D341Med (cell line): ENCODE results near the gene AKAP9.
"Not testable (repeated sequence)": the region's sequence is repeated elsewhere in the genome, so short reads cannot be mapped to it uniquely, and the experiment has no call there.

Experiments used
- DNase-seq: peaks from one replicate; pipeline ENCODE4 v3.0.0; 2012; ENCODE audit warnings: low spot score

Gene AKAP9

DNA sequence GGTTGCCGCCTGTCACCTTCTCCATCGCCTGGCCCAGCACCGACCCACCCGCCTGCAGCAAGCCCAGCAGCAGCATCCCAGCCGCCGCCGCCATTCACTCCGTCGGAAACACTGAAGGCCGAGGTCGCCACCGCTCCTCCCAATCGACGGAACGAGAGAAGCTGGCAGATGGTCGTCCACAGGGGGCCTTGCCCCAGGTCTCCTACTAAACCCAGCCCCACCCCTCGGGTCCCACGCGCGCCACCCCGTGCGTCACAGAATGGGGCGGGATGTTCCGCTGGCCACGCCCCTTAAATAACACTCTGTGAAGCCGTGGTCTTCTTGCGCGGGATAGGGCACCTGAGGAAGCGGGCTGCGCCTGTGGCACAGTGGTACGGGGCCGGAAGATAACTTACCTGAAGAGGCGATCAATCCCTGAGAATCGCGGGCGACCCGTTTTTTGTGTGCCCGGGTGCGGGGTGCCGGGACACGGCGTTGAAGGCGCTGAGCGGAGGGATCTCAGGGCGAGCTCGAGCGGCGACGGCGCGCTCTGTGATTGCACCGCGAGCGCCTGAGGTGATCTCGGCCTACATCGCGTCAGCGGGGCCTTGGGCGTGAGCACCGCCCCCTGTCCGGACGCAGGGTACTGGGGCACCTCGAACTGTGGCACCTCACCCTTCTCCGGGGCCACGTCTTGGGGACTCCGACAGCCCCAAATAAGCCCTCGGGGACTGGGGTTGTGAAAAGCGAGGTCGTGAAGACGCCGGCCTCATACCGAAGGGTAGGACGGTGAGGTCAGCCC, 193.8 kb downstream of the AKAP9 start, which contains the start of gene CYP51A1:
Gene CYP51A1, minus strand, starts transcription at position 207 of the 781 bp plus-strand sequence. Its CDS starts 113 bp downstream, at position 94.
- peak; percentile 95 for DNase-seq

DNA sequence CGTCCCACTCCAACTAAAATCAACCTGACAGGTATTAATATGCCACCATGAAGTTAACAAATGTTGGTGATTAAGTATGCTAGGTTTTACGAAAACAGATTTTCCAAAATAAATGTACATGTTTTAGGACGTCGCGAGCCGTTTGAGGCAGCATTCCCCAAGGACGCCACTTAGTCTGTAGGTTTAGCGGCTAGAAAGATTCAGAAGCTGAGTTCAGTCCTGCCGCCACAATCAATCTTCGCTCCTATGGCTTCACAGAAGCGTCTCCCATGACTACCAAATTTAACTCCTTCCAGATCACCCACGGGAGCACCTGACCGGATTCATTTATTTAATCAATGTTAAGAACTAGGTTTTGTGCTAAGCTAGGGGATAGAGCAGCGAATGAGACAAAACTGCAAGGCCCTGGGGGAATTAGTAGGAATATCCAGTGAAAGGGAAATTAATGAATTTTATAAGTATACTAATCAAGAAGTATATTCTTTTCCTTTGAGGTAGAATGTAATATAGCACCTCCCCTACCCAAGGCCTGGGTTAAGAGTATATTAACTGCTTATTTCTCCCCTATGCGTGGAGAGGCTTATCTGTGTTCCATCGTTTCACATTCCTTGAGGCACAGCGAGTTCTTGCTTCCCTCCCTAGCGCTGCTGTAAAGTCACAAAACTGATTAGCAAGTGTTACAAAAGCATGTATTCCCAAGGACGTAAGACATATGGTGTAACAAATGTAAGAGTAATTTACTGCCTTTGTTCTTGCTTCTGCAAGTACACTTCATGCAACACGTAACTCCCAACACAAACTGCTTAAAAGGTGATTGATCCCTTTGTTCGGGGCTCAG, 194.6 kb downstream of the AKAP9 start:
- peak; percentile 51 for DNase-seq

DNA sequence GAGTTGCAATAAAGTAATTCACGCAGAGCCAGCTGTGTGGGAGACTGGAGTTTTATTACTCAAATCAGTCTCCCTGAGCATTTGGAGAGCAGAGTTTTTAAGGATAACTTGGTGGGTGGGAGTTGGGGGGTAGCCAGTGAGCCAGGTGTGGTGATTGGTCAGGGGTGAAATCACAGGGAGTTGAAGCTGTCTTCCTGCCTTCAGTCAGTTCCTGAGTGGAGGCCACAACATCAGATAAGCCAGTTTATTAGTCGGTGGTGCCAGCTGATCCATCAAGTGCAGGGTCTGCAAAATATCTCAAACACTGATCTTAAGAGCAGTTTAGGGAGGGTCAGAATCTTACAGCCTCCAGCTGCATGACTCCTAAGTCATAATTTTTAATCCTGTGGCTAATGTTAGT, 196.9 kb downstream of the AKAP9 start:
- no peak for DNase-seq

DNA sequence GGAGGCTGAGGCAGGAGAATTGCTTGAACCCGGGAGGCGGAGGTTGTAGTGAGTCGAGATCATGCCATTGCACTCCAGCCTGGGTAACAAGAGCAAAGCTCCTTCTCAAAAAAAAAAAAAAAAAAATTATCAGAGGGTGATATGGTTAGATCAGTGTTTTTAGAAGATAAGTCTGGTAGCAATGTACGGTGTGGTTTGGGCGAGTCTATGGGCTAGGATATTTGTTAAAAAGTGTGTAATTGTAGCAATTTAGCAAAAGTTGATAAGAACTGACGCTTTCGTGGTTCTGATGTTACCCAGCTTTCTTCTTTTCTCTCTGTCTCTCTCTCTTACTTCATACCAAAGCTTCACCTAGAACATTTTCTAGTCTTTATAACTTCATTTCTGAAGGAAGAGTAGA, 200.5 kb downstream of the AKAP9 start:
- DNase-seq, result no peak

DNA sequence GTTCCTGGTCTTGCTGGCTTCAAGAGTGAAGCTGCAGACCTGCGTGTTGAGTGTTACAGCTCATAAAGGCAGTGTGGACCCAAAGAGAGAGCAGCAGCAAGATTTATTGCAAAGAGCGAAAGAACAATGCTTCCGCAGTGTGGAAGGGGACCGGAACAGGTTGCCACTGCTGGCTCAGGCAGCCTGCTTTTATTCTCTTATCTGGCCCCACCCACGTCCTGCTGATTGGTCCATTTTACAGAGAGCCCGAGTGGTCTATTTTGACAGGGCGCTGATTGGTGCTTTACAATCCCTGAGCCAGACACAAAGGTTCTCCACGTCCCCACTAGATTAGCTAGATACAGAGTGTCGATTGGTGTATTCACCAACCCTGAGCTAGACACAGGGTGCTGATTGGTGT, 202.1 kb downstream of the AKAP9 start:
- DNase-seq, result not testable (repeated sequence)

DNA sequence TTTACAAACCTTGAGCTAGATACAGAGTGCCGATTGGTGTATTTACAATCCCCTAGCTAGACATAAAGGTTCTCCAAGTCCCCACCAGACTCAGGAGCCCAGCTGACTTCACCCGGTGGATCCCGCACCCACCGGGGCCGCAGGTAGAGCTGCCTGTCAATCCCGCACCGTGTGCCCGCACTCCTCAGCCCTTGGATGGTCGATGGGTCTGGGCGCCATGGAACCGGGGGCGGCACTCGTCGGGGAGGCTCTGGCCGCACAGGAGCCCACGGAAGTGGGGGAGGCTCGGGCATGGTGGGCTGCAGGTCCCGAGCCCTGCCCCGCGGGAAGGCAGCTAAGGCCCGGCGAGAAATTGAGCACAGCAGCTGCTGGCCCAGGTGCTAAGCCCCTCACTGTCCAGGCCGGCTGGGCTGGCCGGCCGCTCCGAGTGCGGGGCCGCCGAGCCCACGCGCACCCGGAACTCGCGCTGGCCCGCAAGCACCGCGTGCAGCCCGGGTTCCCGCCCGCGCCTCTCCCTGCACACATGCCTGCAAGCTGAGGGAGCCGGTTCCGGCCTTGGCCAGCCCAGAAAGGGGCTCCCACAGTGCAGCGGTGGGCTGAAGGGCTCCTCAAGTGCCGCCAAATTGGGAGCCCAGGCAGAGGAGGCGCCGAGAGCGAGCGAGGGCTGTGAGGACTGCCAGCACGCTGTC, 202.7 kb downstream of the AKAP9 start:
- DNase-seq, result not testable (repeated sequence)

DNA sequence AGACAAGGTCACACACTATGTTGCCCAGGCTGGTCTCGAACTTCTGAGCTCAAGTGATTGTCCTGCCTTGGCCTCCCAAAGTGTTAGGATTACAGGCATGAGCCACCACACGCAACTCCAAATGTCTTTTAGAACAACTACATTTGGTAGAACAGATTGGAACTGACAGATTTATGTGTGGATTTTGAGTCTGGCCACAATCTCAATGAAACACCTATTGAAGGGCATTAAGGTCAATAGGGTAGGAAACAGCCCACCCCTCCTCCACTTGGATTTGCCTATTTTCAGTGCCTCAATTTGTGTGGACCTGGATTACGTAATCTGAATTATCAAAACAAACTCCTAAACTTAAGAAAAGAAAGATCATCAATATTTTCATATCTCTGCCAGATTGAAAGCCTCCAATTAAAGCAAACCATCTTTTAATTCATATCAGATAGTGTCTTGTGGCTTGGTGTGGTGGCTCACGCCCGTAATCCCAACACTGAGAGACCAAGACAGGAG, 209.1 kb downstream of the AKAP9 start:
- DNase-seq, result no peak

DNA sequence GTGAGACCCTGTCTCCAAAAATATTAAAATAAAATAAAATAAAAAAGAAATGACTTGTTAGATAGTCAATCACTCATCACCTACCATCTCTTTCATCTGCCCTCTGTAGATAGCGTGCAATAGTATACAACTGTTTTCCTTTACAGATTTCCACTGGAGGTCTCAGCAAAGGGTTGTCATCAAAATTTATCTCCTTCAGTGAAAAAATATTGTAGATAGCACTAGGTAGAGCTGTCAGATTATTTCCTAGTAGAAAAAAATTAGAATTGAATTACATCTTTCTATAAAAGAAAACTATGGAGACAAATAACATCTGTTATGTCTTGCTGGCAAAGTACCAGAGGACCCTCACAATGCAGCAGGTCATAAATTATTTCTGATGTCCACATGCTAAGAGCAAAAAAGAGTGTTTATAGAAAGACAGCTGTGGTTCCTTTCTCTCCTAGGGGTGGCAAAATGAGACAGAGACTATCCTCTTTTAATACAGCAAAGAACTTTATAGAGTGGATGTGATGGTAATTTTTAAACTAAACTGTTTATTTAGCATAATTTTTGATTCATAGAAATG, 209.9 kb downstream of the AKAP9 start:
- DNase-seq, result no peak

DNA sequence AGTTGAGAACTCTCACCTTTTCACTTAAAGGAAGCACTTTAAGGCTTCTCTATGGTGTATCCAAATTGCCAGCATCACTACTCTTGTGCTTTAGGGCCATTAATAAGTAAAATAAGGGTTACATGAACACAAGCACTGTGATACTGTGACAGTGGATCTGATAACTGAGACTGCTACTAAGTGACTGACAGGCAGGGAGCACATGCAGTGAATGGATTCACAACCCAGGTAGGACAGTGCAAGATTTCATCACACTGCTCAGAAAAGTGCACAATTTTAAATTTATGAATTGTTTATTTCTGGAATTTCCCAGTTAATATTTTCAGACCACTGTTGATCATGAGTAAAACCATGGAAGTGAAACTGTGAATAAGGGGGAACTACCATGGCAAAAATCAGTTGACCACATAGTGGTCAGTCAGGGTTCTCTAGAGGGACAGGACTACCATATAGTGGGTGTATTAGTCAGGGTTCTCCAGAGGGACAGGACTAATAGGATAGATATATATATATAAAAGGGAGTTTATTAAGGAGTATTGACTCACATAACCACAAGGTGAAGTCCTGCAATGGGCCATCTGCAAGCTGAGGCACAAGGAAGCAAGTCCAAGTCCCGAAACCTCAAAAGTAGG, 214.6 kb downstream of the AKAP9 start:
- DNase-seq, result no peak

DNA sequence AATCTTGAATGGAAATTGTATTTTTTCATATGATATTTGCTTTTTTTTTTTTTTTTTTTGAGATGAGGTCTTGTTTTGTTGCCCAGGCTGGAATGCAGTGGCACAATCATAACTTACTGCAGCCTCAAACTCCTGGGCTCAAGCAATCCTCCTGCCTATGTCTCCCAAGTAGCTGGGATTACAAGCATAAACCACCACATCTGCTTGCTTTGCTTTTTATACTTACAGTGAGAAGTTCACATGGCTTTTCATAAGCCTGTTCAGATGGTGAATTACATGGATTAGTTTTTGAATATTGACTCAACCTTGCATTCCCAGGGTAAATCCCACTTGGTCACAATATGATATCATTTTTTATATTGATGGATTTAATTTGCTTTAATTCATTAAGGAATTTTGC, 216.3 kb downstream of the AKAP9 start:
- DNase-seq, result peak; percentile 34

DNA sequence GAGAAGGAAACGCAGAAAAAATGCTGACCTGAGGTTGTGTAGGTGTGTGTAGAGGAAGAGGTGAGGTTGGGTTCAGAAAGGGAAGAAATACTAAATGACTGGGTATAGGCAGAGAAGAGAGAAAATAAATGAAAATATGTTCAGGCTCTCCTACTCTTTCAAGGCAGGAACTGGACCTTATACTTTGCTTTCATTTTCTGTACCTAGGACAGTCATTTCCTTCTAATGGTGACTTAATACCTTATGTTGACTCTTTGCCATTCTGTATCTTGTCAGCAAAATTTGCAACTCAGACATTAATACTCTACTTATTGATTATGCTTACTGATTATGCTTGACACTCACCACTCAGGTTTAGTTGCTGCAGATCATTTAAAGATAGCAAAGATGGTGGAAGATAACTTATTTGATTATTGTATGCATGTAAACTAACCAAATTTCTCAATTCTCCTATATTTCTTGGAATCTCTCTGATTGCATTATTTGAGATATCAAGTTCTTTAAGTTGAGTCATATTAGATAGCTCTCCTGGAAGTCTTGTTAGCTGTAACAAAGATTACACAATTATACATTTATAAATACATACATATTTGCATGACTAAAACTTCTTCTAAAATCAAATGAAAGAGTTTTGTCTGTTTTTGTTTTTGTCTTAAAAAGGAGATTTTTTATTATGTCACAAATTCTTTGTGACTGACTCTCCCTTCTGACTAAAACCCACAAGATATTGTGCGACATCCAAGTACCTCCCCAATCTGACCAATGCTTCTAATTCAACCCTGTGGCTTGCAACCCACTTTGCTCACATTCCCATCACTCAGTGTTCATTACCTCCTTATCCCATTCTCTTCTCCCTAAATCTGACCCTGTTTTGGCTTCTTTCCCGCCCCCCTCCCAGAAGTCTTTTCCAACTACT, 218.3 kb downstream of the AKAP9 start:
- DNase-seq, result no peak
